Left lobe of liver (tissue), 2 donors: ENCODE results near the gene EOLA1. TPM values are rescaled to one million over a fixed set of nuclear protein-coding genes. Genes with fewer than 3 reads are reported as not detected.
"Not testable (repeated sequence)": the region's sequence is repeated elsewhere in the genome, so short reads cannot be mapped to it uniquely, and the experiment has no call there.

Experiments
- ATAC-seq: fragments of 200-7000 bp; cut with Tn5 transposase; one replicate; pipeline ENCODE4 v1.9.1; 2020; ENCODE audit warnings: mild to moderate bottlenecking, moderate library complexity
- DNase-seq: peaks from one replicate; pipeline ENCODE4 v3.0.0-alpha.2; 2020; ENCODE audit warnings: low spot score
- total RNA-seq: library from RNA; stranded (reverse); gene quantifications from one replicate; pipeline ENCODE4 v1.2.1, GENCODE V29; 2021
- donor health status: DM: no; HTN: no; CAD: no; lungs with moderate emphysema.
- donor health status: DM: no; HTN: yes; CAD: no.

Gene EOLA1
- 13.5 TPM for total RNA-seq

- ATAC-seq, result peak; percentile 56
- peak; percentile 87 for DNase-seq
These were observed at the start of gene EOLA1 for GRCh38 chrX:149540621-149541520. Gene EOLA1 (plus strand): TSS chrX:149541012. CDS start chrX:149545631, 4,619 bp downstream.

DNA sequence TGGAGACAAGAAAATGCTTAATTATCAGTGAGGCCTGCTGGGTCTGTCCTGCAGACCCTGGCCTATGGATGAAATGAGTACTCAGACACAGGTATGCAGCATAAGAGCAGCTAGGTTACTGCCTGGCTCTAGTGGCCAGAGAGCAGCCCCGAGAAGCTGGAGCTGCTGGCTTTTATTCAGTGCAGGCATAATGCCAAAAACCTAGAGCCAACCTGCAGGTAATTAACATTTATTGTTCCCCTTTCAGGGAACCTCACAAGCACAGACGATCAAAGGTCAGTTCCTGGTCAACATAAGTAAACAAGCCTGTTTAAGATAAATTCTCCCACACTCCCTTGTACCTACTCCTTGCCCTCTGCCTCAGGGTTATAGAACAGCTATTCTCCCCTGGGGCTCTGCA, 49.0 kb upstream of the EOLA1 start:
- ATAC-seq, result peak; percentile 51
- peak; percentile 52 for DNase-seq

DNA sequence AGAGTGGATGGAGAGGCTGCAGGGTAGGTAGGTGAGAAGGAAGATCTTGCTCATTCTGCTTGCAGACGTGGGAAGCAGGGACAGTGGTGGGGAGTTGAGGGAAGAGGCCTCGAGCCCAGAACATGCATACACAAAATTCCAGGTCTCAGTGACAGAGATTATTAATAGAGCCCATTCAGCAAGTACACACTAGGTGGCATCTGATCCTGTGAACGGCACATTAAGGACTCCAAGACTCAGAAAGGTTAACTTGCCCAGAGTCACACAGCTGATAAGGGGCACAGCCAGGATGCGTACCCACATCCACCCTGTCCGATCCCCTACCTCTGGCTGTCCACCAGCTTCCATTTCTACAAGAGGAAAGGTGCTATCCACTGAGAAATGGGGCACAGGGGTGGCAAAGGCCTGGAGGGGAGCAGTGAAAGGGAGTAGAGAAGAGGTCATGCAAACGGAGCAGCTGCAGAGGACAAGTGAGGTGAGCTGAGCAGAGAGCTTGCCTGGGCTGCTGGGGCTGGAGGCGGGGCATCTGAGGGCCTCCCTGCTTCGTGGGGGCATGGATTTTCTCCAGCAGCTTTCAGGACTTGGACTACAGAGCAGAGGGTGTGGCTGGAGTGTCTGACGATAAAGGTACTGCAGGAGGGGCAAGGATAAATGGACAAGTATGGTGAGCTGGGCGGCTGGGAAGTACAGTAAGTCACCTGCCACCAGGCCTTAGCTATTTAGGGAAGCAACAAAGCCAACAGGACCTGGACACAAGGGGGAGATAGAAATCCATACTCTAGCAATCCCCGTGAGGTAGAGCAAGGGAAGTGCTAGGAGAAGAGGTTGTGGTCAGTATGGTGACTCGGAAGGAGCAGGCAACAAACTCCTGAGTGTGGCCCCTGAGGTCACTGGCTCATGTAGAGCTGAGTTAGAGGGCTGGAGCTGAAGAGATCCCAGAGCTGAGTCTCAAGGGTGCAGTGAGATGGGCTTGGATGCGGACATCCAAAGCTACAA, 46.9 kb upstream of the EOLA1 start:
- peak; percentile 42 for ATAC-seq
- no peak for DNase-seq

- no peak for DNase-seq
- no peak for ATAC-seq
These were observed 45.8 kb upstream of the EOLA1 start for GRCh38 chrX:149494844-149495565.

GRCh38 chrX:149495573-149496071, 45.2 kb upstream of the EOLA1 start:
- ATAC-seq, result no peak
- DNase-seq, result no peak

DNA sequence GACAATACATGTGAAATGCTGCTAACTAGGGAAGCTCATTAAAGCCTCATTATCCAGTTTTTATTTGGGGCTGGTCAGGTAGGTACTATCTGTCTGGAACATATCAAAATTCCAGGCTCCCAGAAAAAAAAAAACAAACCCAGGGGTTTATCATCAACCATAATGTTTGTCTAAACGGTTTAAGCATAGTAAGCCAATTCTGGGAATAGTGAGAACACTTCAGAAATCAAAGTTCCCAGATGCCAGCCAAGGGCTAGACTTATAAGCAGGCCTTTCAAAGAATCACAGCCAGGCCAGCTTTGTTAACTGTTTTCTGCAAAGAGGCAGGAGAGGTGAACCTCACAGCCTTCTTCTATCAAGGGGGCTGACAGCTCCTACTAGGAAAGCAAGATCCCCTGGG, 43.8 kb upstream of the EOLA1 start:
- DNase-seq (no peak), ATAC-seq (peak; percentile 62)

- no peak for ATAC-seq
- DNase-seq, result no peak
These were observed 43.2 kb upstream of the EOLA1 start for GRCh38 chrX:149497626-149498025.

DNA sequence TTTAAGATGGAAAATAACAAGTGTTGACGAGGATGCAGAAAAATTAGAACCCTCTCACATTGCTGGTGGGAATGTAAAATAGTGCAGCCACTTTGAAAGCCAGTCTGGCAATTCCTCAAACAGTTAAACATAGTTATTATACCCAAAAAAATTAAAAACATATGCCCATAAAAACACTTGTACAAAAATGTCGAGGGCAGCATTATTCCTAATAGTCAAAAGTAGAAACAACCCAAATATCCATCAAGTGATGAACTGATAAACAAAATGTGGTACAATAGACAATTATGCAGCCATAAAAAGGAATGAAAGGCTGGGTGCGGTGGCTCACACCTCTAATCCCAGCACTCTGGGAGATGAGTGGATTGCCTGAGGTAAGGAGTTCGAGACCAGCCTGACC, 42.0 kb upstream of the EOLA1 start:
- no peak for ATAC-seq

GRCh38 chrX:149499766-149500165, 41.0 kb upstream of the EOLA1 start:
- ATAC-seq, result no peak
- no peak for DNase-seq

More for the DNA sequence above, 42.0 kb upstream of the EOLA1 start:
- DNase-seq, result no peak

DNA sequence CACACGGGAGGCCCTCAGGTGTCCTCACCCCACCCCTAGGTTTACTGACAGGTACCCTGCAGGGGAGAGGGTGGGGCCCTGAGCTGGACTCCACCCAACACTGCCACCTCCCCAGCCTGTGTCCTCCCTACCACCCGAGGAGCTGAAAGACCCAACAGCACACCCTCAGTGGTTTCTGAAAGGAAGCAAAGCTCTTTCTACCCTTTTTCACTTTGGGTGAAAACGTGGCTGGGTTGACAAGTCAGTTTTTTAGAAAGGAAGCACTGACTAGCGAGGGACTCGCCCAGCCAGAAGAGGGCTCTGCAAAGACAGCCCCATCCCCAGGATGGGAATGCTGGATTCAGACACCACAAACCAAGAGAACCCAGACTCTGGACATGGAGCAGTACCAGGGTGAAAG, 37.9 kb upstream of the EOLA1 start:
- ATAC-seq, DNase-seq: not testable (repeated sequence)

DNA sequence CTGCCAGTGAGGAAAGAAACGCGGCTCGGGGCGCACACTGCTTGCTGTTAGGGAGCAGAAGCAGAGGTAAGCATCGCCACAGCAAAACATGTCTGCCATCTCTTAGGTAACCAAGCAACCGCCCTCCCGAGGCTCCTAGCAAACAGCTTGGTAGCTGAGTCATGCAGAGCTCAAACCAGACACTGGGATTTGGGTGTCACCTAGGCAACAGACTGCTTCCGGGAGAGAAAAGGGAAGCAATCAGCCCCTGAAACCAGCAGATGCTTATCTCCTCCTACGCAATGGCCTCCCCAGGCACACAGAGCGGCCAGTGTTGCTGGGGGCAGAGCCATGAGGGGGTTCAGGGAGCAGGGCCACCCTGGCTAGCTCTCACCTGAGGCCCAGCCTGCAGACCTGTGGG, 37.4 kb upstream of the EOLA1 start:
- not testable (repeated sequence) for ATAC-seq, DNase-seq

GRCh38 chrX:149504226-149504914, 36.4 kb upstream of the EOLA1 start:
- no peak for DNase-seq
- no peak for ATAC-seq

GRCh38 chrX:149504915-149505651, 35.7 kb upstream of the EOLA1 start, which contains the start of gene IDS:
Gene IDS (minus strand): TSS chrX:149505306. CDS start chrX:149505137, 169 bp downstream.
- ATAC-seq (peak; percentile 99), DNase-seq (peak; percentile 86)

DNA sequence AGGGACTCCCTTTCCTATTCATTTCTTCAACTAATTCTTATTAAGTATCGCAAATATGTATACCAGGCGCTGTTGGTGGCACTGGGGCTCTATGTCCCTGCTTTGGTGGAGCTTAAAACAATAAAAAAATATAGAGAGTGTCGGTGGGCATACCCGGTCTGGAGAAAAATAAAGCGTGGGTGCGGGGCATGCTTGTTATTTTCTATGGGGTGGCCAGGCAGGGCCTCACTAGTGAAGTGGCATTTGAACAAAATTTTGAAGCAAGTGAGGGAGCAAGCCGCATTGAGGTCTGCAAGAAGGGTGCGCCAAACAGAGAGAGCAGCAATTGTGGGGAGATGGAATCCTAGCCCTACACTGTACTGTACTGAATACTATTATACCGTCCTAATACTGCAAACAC, 35.1 kb upstream of the EOLA1 start:
- no peak for ATAC-seq
- no peak for DNase-seq

DNA sequence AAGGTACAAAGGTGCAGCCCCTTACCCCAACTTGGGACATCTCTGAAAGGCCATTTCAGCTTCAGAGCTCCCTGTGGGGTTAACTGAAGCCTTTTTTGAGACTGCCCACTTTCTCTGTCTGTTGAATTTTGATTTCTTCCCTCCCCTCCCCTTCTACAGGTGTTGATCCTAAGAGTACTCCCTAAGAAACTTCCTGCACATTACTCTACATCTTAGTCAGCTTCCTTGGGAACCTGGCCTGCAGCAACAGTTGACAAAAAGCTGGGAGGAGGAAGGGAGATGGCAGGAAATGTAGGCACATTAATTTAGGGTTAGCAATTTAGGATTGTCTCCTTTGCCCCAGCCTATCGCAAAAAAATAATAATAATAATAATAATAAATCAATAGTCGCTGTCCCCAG, 34.5 kb upstream of the EOLA1 start:
- DNase-seq (no peak), ATAC-seq (no peak)

DNA sequence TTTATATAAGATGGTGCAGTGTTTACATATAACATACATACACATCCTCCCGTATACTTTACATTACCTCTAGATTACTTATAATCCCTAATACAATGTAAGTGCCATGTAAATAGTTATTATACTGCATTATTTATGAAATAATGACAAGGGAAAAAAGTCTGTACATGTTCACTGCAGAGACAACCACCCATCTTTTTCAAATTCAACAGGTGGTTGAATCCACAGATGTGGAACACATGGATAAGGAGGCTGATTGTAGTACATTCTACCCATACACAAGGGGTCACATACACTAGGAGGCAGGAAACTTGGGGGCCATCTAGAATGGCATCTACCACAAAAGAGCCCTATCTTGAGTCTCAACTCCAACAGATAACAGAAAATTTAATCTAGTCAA, 32.3 kb upstream of the EOLA1 start:
- no peak for DNase-seq
- ATAC-seq, result no peak

DNA sequence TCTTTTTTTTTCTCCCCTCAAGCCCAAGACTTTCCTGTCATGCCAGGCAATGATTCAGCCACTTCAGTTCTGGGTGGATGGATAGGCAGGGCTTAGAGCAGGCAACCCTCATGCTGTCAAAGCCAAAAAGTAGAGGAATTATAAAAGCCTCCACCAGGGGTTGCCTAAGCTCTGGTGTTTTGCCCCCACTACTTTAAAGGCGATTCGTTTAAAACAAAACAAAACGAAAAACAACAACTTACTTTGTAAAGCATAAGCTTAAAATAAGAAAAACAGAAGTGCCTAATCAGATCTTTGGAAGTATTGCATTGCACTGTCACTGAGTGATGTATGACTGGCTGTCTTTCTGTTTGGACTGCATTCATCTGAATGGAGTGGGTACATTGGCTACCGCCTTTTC, 30.4 kb upstream of the EOLA1 start:
- no peak for DNase-seq

GRCh38 chrX:149511081-149511480, 29.7 kb upstream of the EOLA1 start:
- DNase-seq (no peak), ATAC-seq (no peak)

More for the DNA sequence above, 30.4 kb upstream of the EOLA1 start:
- no peak for ATAC-seq

- peak; percentile 54 for DNase-seq
- peak; percentile 98 for ATAC-seq
These were observed 28.5 kb upstream of the EOLA1 start for GRCh38 chrX:149512225-149512885.
